IMR-90 (cell line): ENCODE measurements around the gene PPP1R10.

Experiments used
- CHD1 ChIP-seq: IDR thresholded peaks from 2 replicates; pipeline ENCODE4 v1.6.1; 2012; ENCODE audit warnings: low read depth, low read length, improper control_type of control experiment
- RCOR1 ChIP-seq: IDR thresholded peaks from 2 replicates; pipeline ENCODE4 v1.6.1; 2012; ENCODE audit warnings: mild to moderate bottlenecking, low read length, improper control_type of control experiment; ENCODE audit not compliant: insufficient replicate concordance

DNA sequence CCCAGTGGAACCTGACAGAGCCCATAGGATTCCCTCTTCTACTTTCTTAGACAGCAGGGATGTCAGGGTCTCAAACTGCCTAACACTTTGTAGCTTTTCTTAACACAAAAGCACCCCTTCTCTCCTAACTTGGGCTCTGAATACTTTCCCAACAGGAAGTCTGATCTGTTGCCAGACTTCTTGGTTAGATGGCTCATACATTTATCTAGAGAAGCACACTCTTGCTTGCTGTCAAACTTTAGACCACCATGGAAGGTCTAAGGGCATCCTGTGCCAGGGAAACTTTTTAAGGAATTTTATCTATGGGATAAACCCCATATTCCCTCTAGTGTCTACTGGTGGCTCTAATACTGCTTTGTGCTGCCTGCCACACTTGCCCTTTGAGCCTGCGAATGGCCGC is 26.6 kb upstream of the PPP1R10 start:
- TF ChIP-seq CHD1 (no peak), RCOR1 (no peak)
